Calu3 (cell line): Measurements from ENCODE around the gene CALY. TPM values are rescaled to one million over a fixed set of nuclear protein-coding genes. Genes with fewer than 3 reads are reported as not detected.

Source experiments
- BruUV-seq: library from RNA; stranded (reverse); fragments of 400-500 nt; replicated peaks from 2 replicates; lab custom pipeline; 2021; lab: Mats Ljungman, UMichigan
- CTCF ChIA-PET: fragments of 300-600 bp; sonication (Branson Sonifier 250); formaldehyde crosslinking; loops from one replicate; lab custom pipeline; 2022; ENCODE audit warnings: antibody characterized with exemption; lab: Charles Lee
- DNase-seq: peaks from one replicate; pipeline ENCODE4 v3.0.0; 2022
- H3K27ac Mint-ChIP-seq: one replicate; pipeline ENCODE4 v1.8.0; 2022; ENCODE audit warnings: mixed read lengths; ENCODE audit not compliant: unreplicated experiment
- H3K27me3 Mint-ChIP-seq: one replicate; pipeline ENCODE4 v1.8.0; 2022; ENCODE audit warnings: mixed read lengths; ENCODE audit not compliant: unreplicated experiment
- H3K36me3 Mint-ChIP-seq: one replicate; pipeline ENCODE4 v1.8.0; 2022; ENCODE audit warnings: mild to moderate bottlenecking, moderate library complexity, mixed read lengths; ENCODE audit not compliant: insufficient read depth, unreplicated experiment
- H3K4me1 Mint-ChIP-seq: one replicate; pipeline ENCODE4 v1.8.0; 2022; ENCODE audit warnings: mild to moderate bottlenecking, low read depth, mixed read lengths; ENCODE audit not compliant: unreplicated experiment
- H3K4me3 Mint-ChIP-seq: one replicate; pipeline ENCODE4 v1.8.0; 2022; ENCODE audit warnings: mild to moderate bottlenecking, low read depth, moderate library complexity, mixed read lengths; ENCODE audit not compliant: unreplicated experiment
- H3K9me3 Mint-ChIP-seq: one replicate; pipeline ENCODE4 v1.8.0; 2022; ENCODE audit warnings: low read depth, mixed read lengths; ENCODE audit not compliant: unreplicated experiment
- intact Hi-C: fragments of 100-400 bp; cut with micrococcal nuclease; formaldehyde crosslinking; loops from one replicate; pipeline ENCODE4 v1.10.0; 2022; ENCODE audit not compliant: unreplicated experiment
- total RNA-seq: library from RNA; stranded (reverse); gene quantifications from 2 replicates; pipeline ENCODE4 v1.2.3, GENCODE V29; 2022
- TF ChIP-seq, protein P1 (sequence below): fragments of 200-600 bp; IDR thresholded peaks from one replicate; pipeline ENCODE4 v1.8.0; 2022; ENCODE audit warnings: antibody characterized with exemption; ENCODE audit not compliant: unreplicated experiment

Gene CALY
- total RNA-seq, 1 experiment from 2014 or later = not detected

DNA sequence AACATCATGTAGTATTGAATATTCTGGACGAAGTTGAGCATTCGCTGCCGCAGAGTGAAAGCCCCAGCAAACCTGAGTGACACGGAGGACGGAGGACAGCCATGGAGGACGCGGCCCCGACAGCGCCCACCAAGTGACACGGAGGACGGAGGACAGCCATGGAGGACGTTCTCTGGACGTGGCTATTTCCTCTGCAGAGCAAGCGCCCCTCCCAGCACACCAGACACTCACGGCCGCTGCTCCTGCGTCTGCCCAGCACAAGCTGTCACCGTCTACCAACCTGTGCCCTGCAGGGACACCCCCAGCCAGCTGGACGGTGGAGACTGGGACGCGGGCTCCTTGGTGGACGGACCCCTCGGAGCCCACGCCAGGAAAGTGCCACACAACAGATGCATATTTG is 52.8 kb downstream of the CALY start:
- no peak for DNase-seq
- CTCF ChIA-PET = no interaction called here
- no peaks in the 10 kb centered on the region for H3K9me3 Mint-ChIP-seq
- no TSS peak for BruUV-seq
- TF ChIP-seq, protein P1, sequence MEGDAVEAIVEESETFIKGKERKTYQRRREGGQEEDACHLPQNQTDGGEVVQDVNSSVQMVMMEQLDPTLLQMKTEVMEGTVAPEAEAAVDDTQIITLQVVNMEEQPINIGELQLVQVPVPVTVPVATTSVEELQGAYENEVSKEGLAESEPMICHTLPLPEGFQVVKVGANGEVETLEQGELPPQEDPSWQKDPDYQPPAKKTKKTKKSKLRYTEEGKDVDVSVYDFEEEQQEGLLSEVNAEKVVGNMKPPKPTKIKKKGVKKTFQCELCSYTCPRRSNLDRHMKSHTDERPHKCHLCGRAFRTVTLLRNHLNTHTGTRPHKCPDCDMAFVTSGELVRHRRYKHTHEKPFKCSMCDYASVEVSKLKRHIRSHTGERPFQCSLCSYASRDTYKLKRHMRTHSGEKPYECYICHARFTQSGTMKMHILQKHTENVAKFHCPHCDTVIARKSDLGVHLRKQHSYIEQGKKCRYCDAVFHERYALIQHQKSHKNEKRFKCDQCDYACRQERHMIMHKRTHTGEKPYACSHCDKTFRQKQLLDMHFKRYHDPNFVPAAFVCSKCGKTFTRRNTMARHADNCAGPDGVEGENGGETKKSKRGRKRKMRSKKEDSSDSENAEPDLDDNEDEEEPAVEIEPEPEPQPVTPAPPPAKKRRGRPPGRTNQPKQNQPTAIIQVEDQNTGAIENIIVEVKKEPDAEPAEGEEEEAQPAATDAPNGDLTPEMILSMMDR = no peak
- H3K36me3 Mint-ChIP-seq = peaks cover 37% of the 10 kb centered on the region
- H3K4me3 Mint-ChIP-seq = no peak overlapping the region
- no peaks in the 10 kb centered on the region for H3K27me3 Mint-ChIP-seq
- H3K27ac Mint-ChIP-seq = no peak overlapping the region
- intact Hi-C loops = no loop called here
- no peaks in the 10 kb centered on the region for H3K4me1 Mint-ChIP-seq

- peaks cover 10% of the 10 kb centered on the region for H3K4me1 Mint-ChIP-seq
- H3K27me3 Mint-ChIP-seq = no peaks in the 10 kb centered on the region
- H3K9me3 Mint-ChIP-seq = no peaks in the 10 kb centered on the region
- peaks cover 37% of the 10 kb centered on the region for H3K36me3 Mint-ChIP-seq
- H3K4me3 Mint-ChIP-seq = no peak overlapping the region
- DNase-seq = no peak
- CTCF ChIA-PET = no interaction called here
- TF ChIP-seq, protein P1 = no peak
- no TSS peak for BruUV-seq
- H3K27ac Mint-ChIP-seq = no peak overlapping the region
- intact Hi-C loops = no loop called here
Observed at GRCh38 chr10:133282846-133283390, 53.8 kb downstream of the CALY start.

DNA sequence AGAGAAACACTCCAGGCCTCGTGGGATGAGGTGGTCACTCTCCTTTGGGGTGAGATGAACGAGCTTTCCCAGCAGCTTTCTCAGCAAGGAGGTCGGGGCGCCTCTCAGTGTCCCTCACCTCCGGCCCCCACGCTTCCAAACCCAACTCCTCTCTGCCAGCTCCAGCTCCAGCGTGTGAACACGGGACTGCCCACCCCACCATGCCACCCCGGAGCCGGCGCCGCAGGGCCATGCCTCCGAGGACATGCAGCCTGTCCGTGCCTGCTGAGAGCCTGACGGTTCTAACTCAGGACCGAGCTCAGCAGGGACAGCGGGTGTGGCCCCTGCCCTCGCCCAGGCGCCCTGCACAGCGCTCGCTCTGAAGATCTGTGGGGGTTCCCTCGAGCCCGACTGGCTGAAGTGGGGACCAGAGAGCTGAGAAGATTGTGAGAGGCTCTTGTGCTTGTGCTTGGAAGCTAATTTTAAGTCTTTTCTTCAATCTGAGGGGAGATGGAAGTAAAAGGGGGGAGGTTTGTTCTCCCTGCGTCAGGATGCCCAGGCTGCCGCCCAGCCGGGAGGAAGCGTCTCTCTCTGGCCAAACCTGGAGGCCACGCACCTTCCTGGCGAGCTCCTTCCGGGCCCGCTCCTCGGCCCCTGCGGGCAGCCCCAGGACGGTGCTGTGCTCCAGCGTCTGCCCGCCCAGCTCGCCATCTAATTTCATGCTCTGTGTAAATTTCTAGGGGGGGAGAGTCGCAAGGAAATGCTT is 54.9 kb downstream of the CALY start:
- Mint-ChIP-seq H3K36me3 (peaks cover 32% of the 10 kb centered on the region), H3K27ac (no peak overlapping the region), H3K27me3 (no peaks in the 10 kb centered on the region), H3K9me3 (no peaks in the 10 kb centered on the region), H3K4me3 (no peak overlapping the region), H3K4me1 (peaks cover 10% of the 10 kb centered on the region)
- DNase-seq = no peak
- intact Hi-C loops = no loop called here
- CTCF ChIA-PET = no interaction called here
- no TSS peak for BruUV-seq
- TF ChIP-seq, protein P1 = no peak

DNA sequence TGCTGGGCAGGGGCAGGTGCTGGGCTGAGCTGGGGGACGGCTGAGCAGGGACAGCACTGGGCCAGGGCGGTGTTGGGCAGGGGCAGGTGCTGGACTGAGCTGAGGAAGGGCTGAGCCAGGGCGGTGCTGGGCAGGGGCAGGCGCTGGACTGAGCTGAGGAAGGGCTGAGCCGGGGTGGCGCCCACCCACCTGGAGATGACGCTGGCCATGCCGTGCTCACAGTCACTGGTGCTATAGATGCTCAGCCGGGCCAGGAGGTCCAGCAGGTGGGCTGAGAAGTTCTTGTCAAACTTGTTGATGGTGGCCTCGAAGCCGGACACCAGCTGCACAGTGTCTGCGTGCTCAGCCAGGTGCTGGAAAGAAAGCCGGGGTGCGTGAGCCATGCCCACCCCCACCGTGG is 55.6 kb downstream of the CALY start:
- TF ChIP-seq, protein P1 = no peak
- Mint-ChIP-seq H3K4me1 (peaks cover 10% of the 10 kb centered on the region), H3K27me3 (no peaks in the 10 kb centered on the region), H3K9me3 (no peaks in the 10 kb centered on the region), H3K4me3 (no peak overlapping the region), H3K36me3 (peaks cover 29% of the 10 kb centered on the region), H3K27ac (no peak overlapping the region)
- intact Hi-C loops = no loop called here
- BruUV-seq = no TSS peak
- DNase-seq = no peak
- CTCF ChIA-PET = no interaction called here
